ENCODE measurements around the gene HSPG2.

HSPG2 gene

DNA sequence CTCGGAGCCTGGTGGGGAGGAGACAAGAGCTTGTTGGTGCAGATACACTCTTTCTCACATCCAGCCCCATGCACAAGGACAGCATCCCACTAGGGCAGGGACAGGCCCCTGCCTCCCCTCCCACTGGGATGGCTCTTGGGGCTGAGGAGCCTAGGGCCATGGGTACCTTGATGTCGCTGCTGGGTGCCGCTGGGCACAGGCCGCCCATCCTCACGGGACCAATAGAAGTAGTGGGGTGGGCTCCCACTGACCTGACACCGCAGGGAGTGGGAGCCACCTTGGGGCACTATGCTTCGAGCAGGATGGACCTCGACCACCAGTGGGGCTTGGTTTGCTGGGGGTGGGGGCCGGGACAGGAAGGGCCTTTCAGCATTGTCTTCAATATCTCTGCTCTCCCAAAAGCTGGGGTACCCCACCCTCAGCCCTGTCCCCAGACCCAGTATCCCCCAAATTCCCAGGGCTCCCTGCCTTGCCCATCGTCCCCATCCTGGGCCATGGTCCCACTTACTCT is 77.4 kb downstream of the HSPG2 start:
- DNase-seq: no peak

DNA sequence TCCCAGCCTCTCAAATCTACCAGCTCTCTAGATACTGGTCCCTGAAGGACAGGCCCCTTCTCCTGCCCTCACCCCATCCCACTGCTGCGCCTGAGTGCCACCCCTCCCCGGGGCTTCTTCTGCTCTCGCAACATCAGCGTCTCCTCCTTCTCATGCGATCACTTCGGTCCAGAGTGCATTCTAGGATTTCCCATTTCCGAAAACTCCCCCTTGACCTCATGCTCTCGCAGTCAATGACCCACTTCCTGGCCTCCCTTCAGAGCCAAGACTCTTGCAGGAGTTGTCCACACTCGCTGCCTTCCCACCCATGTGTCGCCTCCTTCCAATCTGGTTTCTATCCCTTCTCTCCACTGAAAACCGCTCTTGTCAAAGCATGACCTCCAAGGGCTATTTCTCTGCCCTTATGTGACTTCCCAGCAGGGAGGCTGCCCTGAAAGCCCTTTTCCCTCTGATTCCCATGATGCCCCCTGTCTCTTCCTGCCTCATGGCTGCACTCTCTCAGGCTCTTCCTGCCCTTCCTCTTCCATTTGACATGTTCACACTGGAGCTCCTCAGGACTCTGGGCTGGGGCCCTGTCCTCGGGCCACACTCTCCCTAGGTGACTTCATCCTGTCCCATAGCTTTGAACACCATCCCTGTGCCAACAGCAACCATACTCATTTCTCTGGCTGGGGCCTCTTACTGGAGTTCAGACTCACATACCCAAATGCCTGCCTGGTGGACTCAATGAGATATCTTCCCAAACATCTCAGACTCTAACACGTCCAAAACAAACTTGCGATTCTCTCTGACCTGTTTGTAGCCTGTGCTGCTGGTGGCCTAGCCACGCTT is 79.1 kb downstream of the HSPG2 start:
- no peak for DNase-seq

DNA sequence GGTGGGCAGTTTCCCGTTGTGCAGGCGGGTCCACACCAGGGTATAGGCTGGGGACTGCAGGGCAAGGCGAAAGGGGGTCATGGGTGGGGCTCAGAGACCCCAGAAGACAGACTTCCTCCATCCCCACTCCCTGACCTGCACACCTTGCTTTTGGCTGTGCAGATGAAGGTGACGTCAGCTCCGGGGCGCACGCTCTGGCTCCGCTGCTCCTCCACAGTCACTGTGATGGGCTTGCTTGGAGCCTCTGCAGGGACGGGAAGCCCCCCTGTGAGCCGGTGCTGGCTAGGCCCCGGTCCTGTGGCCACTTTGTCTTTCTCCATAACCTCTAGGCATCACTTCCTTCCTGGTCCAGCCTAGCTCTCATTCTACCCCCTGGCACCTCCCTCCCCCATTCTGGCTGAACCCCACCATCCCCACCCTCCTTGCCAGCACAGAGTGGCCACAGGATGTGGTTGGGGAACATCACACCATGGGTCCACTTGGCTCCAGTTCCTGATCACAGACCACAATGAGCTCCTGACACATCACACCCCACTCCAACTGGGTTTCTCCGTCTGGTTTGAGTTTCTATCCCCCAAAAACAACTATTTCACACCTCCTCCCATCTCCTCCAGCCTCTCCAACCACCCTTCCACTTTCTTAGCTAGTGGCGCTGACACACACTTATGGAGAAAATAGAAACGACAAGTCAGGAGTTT is 79.8 kb downstream of the HSPG2 start:
- no peak for DNase-seq

DNA sequence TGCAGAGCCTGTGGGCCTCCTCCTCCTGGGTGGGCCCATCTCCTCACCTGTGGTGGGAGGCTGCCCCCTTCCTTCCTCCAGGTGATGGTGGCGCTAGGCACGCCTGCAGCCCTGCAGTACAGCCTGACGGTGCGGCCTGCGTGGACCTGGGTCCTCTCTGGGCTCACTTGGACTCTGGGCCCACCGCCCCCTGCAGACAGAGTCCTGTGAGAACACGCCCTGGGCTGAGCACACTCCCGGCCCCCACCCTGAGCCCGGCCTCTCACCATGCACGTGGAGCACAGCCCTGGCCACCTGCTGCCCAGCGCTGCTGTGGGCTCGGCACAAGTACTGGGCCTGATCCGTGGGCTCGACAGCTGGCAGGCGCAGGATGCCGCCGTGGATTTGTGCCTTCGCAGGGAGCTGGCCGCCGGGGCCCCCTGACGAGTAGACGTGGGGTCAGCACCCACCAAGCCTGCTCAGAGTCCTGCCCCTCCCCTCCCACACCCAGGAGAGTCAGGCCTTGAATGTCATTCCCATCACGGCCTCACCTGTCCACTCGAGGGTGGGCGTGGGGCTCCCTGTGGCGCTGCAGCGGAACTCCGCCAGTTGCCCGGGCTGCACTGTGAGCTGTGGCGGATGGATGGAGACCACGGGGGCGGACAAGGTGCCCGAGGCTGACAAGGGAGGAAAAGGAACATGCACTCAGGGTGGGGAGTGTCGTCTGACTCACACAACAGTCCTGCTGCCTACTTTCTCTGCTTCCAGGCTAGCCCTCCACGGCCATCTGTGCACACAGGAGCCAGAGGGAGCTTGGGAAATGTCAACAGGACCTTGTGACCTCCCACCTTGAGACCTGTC is 81.6 kb downstream of the HSPG2 start:
- no peak for DNase-seq

DNA sequence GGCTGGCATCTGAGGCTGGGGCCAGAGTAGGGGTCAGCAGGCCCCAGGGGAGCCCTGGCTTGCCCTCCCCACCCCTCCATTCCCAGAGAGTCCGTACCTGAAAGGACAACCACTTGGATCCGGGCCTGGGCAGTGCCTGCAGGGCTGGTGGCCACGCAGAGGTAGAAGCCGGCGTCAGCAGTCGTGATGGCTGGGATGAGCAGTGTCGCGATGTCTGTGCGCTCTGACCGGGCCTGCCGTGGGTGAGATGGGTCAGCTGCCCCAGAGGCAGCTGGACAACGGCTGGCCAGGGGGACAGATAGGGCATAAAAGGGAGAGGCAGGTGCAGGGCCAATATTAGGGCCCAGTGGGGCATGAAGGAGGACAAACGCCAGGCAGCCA is 82.4 kb downstream of the HSPG2 start:
- no peak for DNase-seq

DNA sequence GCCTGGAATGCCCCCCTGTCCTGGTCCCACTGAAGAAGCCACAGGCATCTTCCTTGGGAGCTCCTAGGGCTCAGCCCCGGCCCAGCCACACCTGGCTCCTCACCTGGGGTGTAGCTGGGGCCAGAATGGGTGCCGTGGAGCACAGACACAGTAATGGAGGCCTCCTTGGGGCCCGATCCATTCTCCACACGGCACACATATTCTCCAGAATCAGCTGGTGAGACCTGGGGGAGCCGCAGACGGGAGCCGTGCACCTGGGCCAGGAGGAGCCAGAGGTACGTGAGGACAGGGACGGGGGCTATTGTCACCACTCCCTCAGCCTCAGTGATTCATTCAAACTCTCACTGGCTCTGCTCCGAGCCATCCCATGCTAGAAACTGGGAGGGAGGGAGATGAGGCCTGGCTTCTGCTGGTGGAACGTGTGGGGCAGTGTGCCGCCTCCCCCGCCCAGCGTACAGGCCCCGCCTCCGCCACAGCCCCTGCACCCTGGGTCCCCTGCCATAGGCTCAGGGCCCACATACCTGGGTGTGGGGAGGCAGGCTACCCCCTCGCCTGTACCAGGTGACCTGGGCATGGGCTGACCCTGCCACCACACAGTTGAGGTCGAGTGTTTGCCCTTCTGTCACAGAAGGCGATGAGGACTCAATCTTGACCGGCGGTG is 82.9 kb downstream of the HSPG2 start:
- DNase-seq: no peak

DNA sequence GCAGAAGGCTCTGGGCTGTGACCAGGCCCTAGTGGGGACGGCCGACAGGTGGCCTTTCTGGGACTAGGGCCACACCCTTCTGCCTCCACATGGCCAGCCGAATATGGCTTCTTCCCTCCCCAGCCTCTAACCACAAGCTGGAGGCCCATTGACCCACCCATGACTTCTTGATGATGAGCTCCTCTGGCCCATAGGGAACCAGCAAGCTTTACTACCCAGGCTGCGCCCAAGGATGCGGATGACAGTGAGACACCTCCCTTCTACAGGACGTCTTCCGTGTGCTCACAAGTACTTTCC is 84.0 kb downstream of the HSPG2 start:
- DNase-seq: no peak

DNA sequence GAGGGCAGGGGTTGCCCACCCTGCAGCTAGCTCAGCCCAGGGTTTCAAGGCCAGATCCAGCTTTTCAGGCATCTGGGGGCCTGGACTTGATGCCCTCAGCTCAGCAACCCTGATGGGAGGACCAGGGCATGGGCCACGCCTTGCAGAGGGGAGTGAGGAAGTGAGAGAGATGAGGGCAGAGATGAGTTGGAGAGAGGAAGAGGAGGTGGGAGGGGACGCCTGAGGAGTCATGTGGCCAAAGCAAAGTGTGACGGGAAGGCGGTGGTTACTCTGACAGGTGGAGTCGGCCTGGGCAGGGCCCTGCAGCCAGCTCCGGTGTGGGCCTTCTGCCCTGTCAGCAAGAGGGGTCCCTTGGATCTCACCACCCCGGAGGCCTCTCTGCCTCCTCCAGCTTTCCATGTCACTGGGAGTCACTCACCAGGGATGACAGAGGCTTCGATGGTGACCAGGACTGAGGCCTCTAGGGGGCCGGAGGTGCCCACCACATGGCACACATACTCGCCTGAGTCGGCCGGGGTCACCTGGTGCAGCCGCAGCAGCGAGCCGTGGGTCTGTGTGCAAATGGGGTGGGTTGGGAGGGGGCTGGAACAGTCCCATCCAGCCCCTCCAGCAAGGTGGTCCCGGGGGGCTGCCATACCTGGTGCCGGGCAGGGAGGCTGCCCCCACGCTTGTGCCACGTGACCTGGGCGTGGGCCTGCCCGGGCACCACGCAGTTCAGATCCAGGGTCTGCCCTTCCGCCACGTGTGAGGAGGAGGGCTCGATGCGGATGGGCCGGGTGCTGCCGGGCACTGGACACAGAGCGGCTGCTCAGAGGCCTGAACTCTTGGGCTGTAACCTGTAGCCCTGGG is 84.6 kb downstream of the HSPG2 start:
- DNase-seq: no peak

DNA sequence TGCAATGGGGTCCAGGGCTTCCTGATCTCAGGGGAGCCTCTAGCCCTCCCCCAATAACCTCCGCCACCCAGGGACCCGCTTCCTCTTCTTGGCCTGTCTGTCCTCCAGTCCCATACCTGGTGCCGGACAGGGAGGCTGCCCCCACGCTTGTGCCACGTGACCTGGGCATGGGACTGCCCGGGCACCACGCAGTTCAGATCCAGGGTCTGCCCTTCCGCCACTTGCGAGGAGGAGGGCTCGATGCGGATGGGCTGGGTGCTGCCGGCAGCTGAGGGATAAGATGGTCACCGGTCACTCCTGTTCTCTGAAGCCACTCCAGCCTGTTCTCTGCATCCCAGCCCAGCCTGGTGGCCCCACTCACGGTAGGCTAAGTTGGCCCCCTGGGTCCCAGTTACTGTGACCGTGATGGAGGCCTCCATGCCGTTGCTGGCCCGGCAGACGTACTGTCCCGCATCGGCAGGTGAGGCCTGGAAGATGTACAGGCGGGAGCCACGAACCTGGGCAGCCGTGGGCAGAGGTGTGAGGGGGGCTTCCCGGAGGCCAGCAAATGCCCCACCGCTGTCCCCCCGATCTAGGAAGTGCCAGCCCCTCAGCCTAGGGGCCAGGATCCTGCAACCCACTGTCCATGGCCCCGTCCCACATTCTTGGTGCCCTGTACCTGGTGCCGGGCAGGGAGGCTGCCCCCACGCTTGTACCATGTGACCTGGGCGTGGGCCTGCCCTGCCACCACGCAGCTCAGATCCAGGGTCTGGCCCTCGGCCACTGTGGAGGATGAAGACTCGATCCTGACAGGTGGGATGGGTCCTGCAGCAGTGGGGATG is 85.5 kb downstream of the HSPG2 start:
- no peak for DNase-seq

DNA sequence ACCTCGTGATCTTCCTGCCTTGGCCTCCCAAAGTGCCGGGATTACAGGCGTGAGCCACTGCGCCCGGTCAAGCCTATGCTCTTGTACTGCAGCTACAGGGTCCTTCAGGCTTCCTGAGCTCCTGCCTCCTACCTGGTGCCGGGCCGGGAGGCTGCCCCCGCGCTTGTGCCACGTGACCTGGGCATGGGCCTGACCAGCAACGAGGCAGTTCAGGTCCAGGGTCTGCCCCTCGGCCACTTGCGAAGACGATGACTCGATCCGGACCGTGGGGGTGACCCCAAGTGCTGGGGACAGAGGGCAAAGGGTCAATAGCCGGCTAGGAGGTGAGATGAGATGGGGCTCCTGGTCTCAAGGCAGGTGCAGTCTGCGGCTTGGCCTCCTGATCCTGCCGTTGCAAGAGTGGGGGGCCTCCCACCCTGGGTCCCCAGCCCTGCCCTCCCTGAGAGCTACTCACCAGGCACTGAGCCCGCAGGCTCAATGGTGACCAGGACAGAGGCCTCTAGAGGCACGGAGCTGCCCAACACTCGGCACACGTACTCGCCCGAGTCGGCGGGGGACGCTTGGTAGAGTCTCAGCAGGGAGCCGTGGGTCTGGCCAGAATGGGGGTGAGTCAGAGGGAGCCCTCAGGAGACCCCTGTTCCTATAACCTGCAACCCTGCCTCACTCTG is 87.1 kb downstream of the HSPG2 start:
- no peak for DNase-seq

DNA sequence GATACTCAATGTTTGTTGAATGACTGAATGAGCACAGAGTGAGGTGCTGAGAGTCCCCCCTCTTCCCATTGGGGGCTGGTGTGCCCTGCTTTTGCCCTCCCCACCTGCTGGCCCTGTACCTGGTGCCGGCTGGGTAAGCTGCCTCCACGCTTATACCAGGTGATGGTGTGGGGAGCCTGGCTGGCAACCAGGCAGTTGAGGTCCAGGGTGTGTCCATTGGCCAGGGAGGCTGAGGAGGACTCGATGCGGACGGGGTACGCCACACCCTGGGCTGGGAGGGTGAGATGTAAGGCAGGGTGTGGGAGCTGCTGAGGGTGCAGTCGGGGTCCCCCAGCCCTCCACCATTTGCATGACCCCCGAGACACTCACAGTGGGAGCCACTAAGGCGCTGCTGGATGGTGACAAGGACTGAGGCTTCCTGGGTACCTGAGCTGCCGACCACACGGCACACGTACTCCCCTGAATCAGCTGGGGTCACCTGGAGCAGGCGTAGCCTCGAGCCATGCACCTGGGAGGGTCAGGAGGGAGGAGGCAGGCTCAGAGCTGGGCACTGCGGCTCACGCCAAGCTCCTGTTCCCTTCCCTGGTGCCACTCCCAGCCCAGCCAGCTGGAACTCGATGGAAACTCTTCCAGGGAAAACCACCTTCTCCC is 88.5 kb downstream of the HSPG2 start:
- no peak for DNase-seq

DNA sequence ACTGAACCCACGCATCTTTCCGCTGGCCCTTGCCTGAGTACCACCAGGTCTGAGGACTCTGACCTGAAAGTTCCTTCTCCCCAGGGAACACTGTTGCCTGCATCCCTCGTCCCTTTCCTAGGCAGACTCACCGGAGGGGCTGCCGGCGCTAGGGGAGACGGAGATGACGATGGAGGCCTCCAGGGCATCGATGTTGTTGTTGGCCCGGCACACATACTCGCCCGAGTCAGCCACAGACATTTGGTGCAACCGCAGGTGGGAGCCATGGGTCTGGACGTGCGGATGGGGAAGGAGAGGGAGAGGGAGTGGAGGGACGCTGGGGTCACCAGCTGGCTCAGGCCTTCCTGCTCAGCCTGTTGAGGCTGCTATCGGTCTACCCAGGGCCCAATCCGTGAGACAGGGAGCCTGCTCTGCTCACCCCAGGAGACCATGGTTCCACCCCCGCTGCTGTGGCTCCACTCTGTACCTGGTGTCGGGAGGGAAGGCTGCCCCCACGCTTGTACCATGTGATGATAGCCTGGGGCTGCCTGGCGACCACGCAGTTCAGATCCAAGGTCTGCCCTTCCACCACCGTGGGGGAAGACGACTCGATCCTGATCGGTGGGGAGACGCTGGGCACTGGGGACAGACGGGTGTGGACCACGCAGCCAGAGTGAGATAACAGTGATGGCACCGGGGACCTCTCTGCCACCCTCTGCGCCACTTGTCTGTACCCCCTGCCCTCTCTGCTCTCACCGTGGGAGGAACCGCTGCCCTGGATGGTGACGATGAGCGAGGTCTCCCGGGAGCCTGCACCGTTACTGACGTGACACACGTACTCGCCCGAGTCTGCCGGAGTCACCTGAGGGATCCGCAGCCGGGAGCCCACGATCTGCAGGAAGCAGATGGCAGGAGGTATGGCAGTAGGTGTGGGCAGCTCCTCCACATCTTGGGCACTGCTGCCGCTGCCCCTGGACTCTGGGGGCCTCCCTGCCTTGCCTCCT is 89.6 kb downstream of the HSPG2 start:
- DNase-seq: no peak

DNA sequence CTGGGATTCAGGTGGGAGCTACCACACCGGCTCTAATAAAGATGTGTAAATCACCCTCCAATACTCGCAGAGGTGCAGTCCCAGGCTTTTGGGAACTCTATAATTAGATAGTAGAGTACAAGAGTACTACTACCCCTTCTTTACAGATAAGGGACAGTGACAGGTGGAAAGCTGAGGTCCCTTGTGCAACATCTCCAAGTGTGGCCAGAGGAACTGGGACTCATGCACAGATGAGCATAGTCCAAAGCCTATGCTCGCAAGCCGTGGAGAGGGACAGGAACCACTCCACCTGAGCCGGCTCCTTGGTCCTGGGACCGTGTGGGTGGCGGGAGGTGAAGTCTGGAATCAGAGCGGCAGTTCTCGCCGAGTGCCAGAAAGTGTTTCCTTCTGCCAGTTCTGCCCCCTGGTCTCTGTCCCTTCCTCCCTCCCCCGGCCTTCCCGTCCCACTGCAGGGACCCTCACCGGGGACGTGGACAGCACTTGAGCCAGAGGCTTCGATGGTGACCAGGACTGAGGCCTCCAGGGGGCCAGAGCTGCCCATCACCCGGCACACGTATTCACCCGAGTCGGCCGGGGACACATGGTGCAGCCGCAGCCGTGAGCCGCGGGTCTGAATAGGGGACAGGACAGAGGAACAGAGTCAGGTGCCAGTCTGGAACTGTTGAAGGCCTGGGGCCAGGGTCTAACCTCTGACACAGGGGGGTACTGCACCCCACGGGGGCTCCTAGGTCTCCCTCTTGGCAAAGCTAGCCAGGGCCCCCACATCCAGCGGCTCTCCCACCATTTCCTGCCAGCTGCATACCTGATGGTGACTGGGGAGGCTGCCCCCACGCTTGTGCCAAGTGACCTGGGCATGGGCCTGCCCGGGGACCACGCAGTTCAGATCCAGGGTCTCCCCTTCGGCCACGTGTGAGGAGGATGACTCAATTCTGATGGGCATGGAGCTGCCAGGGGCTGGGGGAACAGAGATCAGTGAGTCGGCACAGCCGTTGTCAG is 91.2 kb downstream of the HSPG2 start:
- no peak for DNase-seq

DNA sequence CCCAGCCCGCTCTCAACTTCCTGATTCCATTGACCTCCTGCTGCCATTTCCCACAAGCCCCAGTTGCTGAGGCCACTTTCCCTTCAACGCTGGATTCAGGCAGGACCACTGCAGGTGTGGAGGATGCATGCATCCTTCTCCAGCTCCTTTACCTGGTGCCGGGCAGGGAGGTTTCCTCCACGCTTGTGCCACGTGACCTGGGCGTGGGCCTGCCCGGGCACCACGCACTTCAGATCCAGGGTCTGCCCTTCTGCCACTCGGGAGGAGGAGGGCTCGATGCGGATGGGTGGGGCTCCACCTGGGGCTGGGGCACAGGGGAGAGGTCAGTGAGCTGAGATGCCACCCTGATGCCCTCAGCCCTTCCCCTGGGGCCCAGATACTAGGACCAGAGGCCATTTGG is 93.1 kb downstream of the HSPG2 start:
- DNase-seq: no peak

DNA sequence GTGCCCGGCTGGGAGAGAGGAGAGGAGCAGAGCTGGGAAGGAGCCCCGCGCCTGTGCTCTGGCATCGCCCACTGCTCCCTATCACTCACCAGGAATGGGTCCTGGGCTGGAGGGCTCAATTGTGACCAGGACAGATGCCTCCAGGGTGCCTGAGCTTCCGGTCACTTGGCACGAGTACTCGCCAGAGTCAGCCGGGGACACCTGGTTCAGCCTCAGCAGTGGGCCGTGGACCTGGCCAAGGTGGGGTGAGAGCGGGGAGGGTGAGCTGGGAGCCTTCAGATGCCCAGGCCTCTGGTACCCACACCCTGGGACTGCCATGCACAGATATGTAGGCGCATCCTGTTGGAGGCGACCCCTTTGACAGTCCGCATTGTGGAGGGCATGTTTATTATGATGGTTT is 93.9 kb downstream of the HSPG2 start:
- DNase-seq: no peak

DNA sequence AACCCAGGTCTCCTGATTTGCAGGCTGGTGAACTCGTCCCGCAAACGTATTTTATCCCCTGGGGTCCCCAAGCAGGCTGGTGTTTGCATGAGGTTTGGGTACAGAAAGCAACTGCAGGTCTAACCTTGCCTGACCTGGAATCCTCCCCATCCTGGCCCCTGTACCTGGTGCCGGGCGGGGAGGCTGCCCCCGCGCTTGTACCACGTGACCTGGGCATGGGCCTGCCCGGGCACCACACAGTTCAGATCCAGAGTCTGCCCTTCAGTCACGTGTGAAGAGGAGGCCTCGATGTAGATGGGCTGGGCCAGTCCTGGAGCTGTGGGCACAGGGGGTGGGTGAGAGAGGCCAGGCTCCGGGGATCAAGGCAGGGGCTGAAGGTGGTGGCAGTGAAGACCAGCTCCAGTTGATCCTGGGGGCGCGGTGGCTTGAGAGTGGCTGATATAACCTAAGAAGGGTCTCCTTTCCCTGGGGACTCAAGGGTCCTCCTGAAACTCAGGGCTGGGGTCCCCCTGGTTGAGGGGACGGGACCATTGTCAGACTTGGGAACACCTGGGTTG is 94.4 kb downstream of the HSPG2 start:
- no peak for DNase-seq

DNA sequence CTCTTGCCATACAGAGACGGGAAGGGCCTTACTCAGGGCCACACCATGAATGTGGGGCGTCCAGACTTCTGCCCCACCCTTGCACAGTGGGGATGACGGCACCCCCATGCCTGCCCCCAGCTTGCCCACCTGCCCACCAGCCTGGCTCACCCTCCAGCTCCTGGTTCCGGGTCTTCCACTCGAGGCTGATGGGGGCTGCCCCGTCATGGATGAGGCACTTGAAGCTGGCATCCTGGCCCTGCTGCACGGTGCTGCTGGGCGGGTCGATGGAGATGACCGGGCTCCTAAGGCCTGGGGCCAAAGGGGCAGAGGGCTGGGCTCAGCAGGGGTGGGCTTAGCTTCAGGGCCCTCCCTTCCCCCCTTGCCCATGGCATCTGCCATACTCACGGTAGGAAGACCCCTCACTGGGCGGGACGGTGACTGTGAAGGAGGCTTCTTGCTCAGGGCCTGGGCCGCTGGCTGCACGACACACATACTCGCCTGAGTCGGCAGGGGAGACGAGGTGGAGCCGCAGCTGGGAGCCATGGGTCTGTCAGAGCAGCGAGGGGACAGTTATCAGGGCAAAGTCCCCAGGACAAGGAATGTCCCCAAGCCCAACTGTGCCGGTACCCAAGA is 95.2 kb downstream of the HSPG2 start:
- DNase-seq: no peak

All from activated naive CD4-positive, alpha-beta T cell treated with Interleukin-2 at 50 U/mL for 16 hours (primary cell).